ENCODE data around the gene GRM3.

Gene GRM3

DNA sequence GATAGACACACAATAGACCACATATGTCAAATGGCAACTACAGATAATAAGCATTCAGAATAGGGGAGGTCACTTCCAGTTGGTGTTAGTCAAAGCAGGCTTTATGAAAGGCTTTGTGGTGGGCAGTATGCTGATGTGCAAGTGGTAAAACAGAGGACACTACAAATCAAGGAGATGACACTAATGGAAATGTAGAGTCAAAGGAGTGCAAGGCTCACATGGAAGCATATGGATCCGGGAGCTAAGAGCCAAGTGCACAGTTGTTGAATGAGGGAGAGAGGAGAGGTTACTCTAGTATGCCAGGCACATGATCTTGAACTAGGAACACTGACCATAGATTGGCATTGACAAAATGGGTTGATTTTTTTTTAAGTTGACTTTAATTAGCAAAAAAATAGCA, 62.7 kb downstream of the GRM3 start:
- DNase-seq: no peak

DNA sequence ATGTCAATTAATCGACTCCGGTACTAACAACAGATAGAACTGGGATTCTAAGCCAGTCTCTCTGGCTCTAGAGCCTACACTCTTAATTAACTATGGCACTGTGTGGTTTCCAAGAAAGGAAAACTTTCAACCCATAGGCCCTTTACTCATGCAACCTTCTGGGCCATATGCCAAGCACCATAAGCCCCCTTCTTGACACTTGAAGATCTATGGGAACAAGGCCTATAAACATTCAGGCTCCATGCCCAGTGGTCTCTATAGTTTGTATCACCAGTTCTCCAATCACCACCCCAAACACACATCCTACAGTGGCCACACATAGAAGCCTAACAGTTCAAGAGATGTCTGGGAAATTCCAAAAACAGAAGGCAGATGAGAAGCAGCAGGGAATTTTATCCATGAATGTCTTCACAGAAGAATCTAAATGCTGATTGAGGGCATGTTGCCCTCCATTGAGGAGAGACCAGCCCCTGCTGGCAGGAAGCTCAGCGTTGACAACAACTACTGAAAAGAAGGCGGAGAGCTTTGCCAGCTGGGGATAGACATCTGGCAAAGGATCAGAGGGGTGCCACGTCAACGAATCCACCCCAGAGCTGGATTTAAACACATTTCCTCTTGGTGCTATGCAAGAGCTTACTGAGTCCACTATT, 64.4 kb downstream of the GRM3 start:
- DNase-seq: no peak

DNA sequence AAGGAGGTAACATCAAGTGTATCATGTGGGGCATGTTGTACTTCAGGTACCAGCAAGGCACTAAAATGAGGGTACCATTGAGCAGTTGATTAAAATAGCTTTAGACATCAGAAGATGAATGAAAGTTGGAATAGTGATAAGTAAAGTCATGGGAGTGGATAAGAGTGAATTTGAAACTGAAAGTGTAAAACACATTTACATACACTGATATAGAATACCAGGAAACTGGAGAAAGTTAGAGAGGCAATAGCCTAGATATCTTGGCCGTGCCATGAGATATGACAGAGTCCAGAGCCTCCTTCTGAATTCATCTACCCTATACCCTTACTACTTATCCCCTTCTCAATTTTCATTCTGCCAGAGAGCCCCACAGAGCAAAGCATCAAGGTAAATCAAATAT, 76.6 kb downstream of the GRM3 start:
- DNase-seq: no peak

DNA sequence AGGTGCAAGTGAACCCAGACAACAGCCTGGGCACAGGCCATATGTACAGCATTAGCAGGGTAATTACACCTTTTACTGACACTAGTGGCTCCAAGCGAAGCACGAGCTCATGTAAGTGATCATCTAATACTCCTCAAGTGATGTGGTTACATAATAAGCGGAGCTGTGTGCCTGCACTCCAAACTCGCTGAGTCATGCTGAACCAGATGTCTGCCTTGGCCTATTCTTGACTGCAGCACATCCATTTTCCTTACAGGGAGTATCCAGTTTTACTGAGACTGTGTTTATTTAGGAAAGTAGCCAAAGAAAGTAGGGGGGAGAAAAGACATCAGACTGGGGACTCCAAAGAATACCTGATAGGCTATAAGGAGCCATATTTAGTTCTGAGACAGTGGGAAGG, 90.1 kb downstream of the GRM3 start:
- DNase-seq: no peak

DNA sequence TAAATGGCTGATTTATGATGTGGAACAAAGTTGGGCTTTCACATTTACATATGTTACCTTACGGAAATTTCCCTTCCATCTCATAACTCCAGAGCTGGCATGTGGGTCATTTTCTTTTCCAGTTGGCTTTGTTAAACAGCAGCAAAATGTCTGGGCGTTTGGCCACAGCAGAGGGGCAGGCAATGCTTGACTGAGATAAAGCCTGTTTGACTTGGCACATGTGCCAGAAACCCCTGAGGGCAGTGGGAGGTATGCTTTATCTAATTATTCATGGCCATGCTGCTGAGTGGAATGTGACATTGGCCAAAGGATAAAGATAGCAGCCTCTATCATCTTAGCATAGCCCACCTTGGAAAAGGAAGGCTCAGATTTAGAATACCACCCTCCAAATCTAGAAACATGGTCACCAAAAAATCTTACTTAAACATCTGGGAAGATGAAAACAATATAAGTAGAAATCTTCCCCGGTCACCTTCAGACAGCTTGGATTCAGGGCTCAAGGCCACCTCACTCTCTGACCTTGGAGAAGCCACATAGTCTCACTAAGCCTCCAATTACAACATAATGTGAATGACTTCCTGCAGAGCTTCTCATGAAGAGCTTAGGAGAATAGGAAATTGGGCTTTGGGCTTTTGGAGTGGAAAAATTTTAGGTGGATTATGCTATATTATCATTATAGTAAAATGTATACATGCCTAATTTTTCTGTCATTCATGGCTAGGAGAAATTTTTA, 101.5 kb downstream of the GRM3 start:
- DNase-seq: no peak

DNA sequence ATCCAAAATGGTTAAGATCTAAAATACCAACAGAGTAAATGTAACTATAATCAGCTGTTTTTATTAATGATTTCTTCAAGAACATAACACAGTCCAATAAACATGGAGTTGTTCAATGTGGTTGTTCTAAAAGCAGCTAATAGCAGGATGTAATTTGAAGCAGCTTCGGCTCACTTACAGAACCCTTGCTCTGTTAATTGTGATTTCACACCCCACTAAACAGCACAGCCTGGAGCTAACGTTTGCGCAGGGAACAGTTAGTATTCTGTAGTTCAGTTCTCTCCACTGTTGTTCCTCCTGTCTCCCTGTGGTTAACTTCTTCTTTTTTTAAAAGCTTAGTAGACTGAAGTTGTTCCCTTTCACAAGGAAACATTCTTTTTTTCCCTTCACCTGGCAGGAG, 104.0 kb downstream of the GRM3 start:
- DNase-seq: no peak

DNA sequence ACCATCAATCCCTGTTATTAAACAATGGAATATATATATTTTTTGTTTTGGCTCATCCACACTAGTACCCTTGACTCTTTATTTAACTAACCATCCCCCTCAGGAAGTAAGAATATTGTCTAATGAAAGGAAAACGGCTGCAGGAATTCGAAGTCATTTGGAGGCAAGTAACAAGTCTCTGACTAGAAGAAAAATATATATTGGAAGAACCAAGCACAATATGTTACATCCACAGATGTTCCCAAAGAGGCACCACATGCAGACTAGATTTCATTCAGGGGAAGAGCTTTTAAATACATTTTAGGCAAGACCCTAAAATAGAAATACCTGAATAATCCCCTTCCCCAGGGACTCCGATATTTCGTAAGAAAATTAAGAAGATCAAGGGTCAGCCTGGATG, 104.5 kb downstream of the GRM3 start:
- no peak for DNase-seq

DNA sequence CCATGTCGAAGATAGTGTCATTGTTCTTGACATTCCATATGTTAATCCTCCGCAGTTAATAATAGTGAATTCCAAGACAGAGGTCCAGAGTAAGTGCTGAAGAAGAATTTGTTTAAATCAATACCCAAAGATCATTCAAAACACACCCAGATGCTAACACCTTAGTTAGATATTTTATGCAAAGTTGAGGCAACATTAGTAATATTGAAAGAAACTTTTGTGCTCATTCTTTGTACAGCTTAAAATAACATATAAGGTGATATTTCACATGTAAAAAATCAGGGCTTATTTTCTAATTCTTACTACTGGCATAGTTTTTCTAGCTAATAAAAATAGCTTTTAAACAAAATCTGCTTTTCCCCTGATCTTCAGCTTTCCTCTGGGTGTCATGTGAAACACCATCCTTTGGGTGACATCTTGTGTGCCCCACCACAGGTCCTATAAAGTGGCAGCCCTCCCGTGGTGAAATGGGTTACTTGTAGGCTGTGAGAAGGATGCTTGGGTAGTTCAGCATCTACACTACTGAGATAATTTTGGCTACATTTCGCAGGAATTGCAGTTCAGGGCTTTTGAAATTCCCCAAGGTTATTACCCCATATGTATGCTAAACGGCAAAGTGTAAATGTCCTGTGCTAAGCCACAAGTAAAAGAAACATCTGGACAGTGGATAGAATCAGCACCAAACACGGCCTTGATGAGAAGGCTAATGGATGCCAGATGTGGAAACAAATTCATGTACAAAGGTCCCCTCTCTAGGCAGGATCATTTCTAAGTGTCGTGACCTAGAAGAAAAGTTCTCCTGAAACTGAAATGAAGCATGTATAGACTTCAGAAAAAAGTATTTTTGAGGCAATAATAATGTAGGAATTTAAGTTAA, 105.4 kb downstream of the GRM3 start:
- no peak for DNase-seq

DNA sequence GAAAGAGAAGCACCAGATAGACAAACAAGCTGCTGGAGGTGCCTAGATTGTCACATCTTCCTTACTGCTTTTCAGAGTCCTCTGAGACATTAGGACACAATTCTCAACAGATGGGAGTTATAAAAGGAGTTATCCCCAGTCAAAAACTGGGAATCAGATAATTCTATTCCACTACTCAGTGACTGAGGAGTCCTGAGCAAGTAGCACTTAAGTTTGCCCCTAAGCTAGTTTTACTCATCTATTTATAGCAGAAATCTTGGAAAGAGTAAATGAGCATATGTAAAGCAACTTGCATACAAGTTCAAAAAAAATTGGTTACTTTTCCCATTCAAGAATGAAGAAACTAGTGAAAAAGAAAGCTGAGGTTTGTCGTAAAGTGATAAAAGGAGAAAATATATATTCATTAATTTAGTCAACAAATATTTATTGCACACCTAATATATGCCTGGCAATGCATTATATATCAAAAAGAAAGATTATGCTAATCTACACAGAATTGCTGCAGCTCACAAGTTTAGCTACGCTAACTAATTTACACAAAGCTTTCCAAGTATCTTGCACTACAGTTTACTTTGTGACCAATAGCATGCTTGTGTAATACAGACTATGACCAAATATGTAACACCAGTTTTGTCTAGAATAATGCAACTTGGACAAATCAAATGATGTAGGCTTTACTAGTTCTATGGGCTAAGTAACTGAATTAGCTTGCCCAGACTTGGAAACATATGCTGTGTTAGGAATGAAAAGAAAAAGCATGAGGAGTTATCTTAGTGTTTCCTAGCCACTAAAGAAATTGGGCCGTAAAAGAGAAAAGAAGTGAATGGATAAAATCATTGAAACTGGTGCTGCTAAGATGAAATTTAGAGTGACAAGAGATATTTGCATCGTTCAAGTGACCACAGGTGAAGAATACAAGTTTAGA, 106.3 kb downstream of the GRM3 start:
- DNase-seq: no peak

DNA sequence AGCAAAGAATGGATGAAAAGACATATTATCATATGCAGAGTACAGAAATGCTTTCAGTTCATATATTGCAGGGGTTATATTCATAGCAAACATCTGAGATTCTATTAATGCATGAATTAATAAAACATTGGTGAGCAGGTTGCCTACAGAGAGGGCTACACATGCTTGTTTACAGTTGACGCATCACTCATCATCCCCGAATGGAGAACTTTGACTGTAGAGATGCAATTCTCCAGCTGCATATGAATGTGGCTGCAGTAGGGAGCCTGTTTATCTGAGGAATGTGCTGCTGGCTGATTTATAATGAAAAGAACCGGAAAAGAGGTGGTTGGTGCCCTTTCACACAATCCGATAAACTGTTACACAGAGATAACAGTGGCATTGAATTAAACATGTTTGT, 116.5 kb downstream of the GRM3 start:
- DNase-seq: no peak

DNA sequence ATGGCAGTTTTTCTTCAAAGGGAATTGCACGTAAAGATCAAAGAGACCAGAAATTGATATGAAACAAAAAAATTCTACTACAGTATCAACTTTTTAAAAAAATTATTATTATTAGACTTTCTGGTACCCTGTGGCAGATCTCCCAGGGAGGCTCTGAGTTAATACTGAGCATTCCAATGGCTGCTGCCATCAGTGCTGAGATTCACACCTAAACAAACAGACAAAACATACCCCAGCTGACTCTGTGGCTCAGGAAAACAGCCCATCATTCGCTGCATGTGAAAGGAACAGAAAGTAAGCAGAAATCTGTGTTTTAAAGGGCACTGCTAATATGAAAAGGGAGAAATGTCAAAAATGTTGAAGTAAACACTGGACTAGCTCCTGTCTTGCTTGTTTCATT, 118.4 kb downstream of the GRM3 start:
- DNase-seq: no peak

DNA sequence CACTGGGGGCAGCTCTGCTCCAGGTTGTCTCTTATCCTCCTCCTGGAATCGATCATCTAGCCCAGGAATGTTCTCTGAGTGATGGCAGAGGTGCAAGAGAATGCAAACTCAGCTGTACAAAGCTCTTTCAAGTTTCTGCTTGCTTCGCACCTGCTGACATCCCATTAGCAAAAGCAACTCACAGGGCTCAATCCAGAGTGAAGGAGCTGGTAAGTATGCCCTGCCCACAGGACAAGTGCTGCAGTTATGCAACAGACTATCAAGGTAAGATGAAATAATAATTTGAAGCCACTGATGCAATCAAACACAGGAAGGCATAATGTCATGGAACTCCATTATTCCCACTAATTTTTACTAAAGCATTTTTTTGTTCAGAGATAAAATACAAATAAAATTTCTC, 122.2 kb downstream of the GRM3 start:
- no peak for DNase-seq

DNA sequence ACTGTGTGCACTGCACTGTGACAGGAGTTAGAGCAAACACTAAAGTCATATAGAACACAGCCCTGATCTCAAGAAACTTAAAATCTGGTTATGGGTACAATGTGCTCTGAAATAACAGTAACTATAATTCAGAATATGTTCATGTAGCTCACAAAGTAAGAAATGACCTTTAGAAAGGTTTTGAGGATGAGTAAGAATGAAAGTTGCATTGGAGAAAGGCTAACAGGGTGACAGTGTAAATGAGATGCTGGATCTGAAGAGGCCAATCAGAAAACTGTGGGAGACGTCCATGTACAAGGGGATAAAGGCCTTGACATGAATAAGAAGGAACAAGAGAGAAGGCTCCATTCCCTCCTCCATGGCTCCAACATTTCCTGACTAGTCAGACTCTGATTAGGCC, 124.7 kb downstream of the GRM3 start:
- no peak for DNase-seq

DNA sequence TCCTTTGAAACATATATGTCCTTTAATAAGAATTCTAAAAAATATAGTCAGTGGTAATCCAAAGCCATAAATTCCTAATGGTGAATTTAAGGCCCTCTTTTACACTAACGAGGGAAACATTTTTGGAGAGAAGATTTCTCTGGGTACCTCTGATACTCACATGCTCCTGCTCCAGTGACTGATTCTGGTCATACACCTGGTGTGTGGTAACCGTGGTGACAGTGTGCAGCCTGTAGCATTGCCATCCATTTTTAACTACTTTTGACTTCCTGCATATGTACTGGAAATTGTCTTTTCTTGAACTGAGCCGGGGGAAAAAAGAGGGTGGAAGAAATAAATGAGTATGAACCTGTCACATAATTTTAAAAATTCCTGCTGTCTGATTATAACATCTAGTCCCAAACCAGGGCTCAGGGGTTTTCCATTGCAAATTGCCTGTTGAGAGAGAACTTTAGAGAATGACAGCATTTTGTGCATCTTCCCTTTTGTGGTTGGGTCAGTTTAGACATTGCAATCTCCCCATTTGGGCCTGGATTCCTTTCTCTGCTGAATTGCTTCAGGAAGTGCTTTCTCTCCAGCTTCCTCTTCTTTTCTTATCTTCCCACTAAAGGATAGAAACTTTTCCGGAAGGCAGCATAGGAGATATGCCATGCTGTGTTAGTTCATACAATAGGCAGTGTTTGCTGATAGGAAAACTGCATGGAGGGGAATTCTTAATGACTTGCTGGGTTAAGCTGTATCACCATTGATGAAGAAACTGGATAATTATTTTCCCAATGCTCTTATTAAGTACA, 125.5 kb downstream of the GRM3 start:
- DNase-seq: no peak

DNA sequence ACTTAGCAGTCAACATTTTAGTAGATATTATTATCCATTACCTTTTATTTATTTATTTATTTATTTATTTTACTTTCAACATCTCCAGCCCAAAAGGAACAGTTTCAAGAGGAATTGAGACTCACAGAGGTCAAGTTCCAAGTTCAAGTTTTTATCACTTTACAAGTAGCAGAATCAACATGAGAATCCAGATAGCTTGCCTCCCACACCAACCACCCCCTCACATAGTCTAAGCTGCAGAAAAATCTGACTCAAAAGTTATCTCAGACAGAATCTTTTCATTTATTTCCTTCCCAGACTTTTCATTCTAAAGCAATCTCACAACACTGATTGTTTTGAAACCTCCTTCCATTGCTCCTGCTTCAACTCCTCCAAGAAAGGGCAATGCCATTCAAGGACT, 129.6 kb downstream of the GRM3 start:
- DNase-seq: no peak

DNA sequence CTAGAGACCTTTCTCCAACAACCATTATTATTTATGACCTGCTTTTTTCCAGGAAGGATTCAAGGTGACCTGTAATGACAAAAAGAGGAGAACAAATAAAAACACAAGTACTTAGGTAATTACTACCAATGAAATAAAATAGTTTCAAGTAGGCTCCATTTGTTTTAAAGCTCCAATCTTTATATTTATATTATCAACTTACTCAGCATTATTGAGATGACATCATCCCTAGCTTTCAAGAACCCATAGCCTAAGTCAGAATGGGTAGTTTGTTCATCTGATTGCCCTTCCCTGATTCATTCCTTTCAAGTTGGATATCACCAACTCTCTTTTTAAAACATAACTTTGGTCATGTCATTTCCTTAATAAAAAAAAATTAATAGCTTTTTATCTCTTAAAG, 131.5 kb downstream of the GRM3 start:
- DNase-seq: no peak

DNA sequence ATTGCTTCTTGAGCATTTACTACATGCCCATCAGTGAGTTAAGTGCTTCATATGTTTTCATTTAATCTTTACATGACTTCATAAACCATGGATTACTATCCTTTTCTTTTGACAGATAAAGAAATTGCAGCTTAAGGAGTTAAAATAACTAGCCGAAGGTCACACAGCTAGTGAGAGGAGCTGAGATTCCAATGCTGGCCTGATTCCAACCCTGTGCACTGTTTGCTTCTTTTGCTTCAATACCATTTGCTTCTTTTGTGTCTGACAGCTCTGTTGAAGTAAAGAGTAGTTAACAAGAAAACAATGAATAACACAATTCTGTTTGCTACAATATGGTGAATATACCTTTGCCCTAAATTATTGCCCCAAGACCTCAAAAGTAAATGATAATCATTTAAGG, 132.4 kb downstream of the GRM3 start:
- DNase-seq: no peak

DNA sequence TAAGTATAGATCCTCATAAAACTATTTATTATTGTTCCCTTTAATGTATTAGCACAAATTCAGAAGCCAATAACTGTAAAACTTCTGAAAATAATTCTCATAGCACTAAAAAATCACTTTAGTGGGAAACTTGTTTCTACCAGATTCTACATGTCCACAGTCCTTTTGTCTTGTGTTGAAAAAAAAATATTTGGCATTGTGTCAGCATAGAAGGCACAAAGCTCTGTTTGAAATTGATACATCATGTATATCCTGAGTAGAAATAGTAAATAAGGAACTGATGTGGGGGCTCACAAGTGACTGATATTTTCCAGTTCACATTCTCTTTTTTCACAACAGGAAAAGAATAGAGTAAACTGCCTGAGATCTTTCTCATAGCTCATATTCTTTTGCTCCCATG, 134.6 kb downstream of the GRM3 start:
- DNase-seq: no peak

DNA sequence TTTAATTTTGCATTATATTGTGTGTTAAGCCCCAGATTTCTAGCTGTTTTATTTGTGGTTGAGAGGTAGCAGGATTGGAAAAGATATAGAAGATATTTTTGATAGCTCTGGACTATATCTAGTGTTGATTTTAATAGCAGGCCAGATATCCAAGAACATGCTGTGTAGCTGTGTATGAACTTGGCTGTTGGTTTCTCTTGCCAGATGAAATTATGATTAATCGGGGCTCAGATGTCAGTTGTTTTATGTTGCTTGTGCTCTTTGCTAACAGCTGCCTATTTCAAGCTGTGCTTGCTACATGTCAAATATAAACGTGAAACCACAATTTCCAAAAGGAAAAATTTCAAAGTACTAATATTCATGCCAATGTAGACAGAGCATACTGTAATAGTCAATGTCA, 141.1 kb downstream of the GRM3 start:
- DNase-seq: no peak

DNA sequence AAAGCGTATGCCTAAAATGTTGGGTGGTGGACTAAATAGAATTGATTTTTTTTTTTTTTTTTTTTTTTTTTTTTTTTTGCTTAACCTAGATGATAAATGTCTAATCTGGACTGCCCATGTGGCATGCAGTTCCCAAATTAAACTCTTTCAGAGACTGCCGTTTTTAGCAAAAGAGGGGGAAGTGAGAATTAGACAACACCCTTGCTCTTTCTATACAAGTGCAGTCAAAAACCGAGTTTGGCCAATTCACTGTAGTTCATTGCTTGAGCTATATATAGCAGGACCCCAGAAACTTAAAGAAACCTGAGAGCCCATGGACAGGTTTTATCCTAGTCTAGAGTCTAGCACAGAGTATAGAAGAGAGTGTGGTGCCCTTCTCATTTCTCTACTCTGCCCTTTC, 141.9 kb downstream of the GRM3 start:
- no peak for DNase-seq

DNA sequence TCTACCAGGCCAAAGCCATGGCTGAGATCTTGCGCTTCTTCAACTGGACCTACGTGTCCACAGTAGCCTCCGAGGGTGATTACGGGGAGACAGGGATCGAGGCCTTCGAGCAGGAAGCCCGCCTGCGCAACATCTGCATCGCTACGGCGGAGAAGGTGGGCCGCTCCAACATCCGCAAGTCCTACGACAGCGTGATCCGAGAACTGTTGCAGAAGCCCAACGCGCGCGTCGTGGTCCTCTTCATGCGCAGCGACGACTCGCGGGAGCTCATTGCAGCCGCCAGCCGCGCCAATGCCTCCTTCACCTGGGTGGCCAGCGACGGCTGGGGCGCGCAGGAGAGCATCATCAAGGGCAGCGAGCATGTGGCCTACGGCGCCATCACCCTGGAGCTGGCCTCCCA, 142.7 kb downstream of the GRM3 start:
- DNase-seq: no peak

DNA sequence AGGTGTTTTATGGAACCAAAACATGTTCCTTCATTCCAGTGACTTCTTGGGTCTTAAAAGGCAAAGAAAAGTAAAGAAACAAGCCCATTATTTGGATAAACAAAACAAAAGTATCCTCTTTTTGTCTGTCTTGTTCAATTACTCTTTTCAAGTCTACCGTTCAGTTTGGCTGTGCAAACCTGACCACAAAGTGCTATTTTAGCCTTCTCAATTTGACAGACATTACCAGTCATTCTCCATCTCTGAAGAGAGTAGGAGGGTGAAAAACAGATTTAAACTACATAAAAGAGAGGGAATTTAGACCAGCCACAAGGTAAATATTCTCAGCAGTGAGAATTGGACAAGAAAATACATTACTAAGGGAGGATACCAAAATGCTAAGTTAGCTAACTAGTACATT, 145.2 kb downstream of the GRM3 start:
- no peak for DNase-seq

Data from CD4-positive, alpha-beta T cell treated with Interleukin-4 for 4 hours (primary cell).